OCI-LY7 (cell line): ENCODE data around the gene BCAN. TPM values are rescaled to one million over a fixed set of nuclear protein-coding genes. Genes with fewer than 3 reads are reported as not detected.
"Not testable (repeated sequence)": the region's sequence is repeated elsewhere in the genome, so short reads cannot be mapped to it uniquely, and the experiment has no call there.

Source experiments
- BruUV-seq: library from RNA; stranded (reverse); fragments of 400-500 nt; replicated peaks from 2 replicates; lab custom pipeline; 2021; lab: Mats Ljungman, UMichigan
- CTCF ChIA-PET: fragments of 300-600 bp; sonication (Branson Sonifier 250); formaldehyde crosslinking; loops from one replicate; lab custom pipeline; 2022; ENCODE audit warnings: antibody characterized with exemption; ENCODE audit not compliant: unreplicated experiment; lab: Charles Lee
- POLR2A ChIA-PET: fragments of 300-600 bp; sonication (Branson Sonifier 250); formaldehyde crosslinking; loops from one replicate; lab custom pipeline; 2022; ENCODE audit warnings: antibody characterized with exemption; lab: Charles Lee
- DNase-seq: peaks from one replicate; pipeline ENCODE4 v3.0.0-alpha.2; 2015; ENCODE audit warnings: low spot score
- H2AFZ ChIP-seq: fragments of 200-600 bp; sonication (generic), shearing (Covaris generic); 2 replicates; pipeline ENCODE4 v1.6.1; 2014; ENCODE audit warnings: mild to moderate bottlenecking, antibody characterized with exemption, low read length, moderate library complexity
- H3K27ac ChIP-seq: fragments of 200-600 bp; sonication (generic); 2 replicates; pipeline ENCODE4 v1.5.1; 2014; ENCODE audit warnings: mixed run types, low read depth, mild to moderate bottlenecking, moderate library complexity, low read length, inconsistent platforms; ENCODE audit not compliant: poor library complexity, severe bottlenecking
- H3K36me3 ChIP-seq: fragments of 200-600 bp; sonication (generic); 2 replicates; pipeline ENCODE4 v1.6.1; 2014; ENCODE audit warnings: mild to moderate bottlenecking, antibody characterized with exemption, low read length, moderate library complexity, mixed read lengths; ENCODE audit not compliant: insufficient read depth
- H3K4me1 ChIP-seq: fragments of 200-600 bp; sonication (generic); 2 replicates; pipeline ENCODE4 v1.5.1; 2014; ENCODE audit warnings: mild to moderate bottlenecking, low read length; ENCODE audit not compliant: insufficient read depth, poor library complexity, severe bottlenecking
- H3K4me2 ChIP-seq: fragments of 200-600 bp; sonication (generic); 2 replicates; pipeline ENCODE4 v1.6.1; 2014; ENCODE audit warnings: mild to moderate bottlenecking, low read length
- H3K4me3 ChIP-seq: fragments of 200-600 bp; sonication (generic); 2 replicates; pipeline ENCODE4 v1.5.1; 2014; ENCODE audit warnings: mild to moderate bottlenecking, low read depth, low read length; ENCODE audit not compliant: poor library complexity, severe bottlenecking
- H3K79me2 ChIP-seq: fragments of 200-600 bp; sonication (generic); 2 replicates; pipeline ENCODE4 v1.6.1; 2016; ENCODE audit warnings: low read depth, mild to moderate bottlenecking, low read length, moderate library complexity, mixed read lengths; ENCODE audit not compliant: insufficient read depth
- H3K9me2 ChIP-seq: fragments of 200-600 bp; sonication (generic); 2 replicates; pipeline ENCODE4 v1.6.1; 2016; ENCODE audit warnings: mild to moderate bottlenecking, low read length, mixed read lengths; ENCODE audit not compliant: insufficient read depth
- H3K9me3 ChIP-seq: fragments of 200-600 bp; sonication (generic); 2 replicates; pipeline ENCODE4 v1.6.1; 2014; ENCODE audit warnings: mild to moderate bottlenecking, mixed run types, low read length, mixed read lengths
- H4K20me1 ChIP-seq: fragments of 200-600 bp; sonication (generic); 2 replicates; pipeline ENCODE4 v1.6.1; 2014; ENCODE audit warnings: mild to moderate bottlenecking, antibody characterized with exemption, low read length, moderate library complexity, mixed read lengths; ENCODE audit not compliant: insufficient read depth
- CTCF ChIP-seq: fragments of 200-600 bp; sonication (generic); conservative IDR thresholded peaks from 2 replicates; pipeline ENCODE4 v1.5.1; 2014; ENCODE audit warnings: mild to moderate bottlenecking, antibody characterized with exemption, low read length, moderate library complexity, mixed read lengths
- EZH2phosphoT487 ChIP-seq: fragments of 200-600 bp; sonication (generic); IDR thresholded peaks from 2 replicates; pipeline ENCODE4 v1.6.1; 2018; ENCODE audit warnings: low read depth, borderline replicate concordance, mild to moderate bottlenecking, mixed run types, antibody characterized with exemption, low read length, moderate library complexity, mixed read lengths
- intact Hi-C: fragments of 100-400 bp; cut with micrococcal nuclease; formaldehyde crosslinking; loops from one replicate; pipeline ENCODE4 v1.10.0; 2022; ENCODE audit not compliant: unreplicated experiment
- total RNA-seq, 2 experiments: library from RNA; depleted of rRNA in 1 of 2; stranded (reverse); fragments of >200 nt in 1 of 2; shearing (Covaris generic) in 1 of 2; gene quantifications; 2 replicates each; pipeline ENCODE4 v1.2.3, GENCODE V29; 2014 to 2022

The BCAN gene
- total RNA-seq, 2 experiments from 2014 or later, result not detected

- Histone ChIP-seq H2AFZ (no peak overlapping the region), H3K27ac (no peak overlapping the region), H3K9me3 (no peaks in the 10 kb centered on the region), H4K20me1 (no peaks in the 10 kb centered on the region), H3K4me2 (no peak overlapping the region), H3K9me2 (no peaks in the 10 kb centered on the region), H3K36me3 (no peaks in the 10 kb centered on the region), H3K4me1 (peaks cover 23% of the 10 kb centered on the region), H3K79me2 (no peaks in the 10 kb centered on the region), H3K4me3 (no peak overlapping the region)
- ChIA-PET POLR2A (no interaction called here), CTCF (interaction anchor here (0.9 kb wide), 1 partner anchor 28 kb away, joined by 4 read pairs; no protein-coding TSS in a partner anchor)
- intact Hi-C loops, result loop anchor here (5.0 kb wide), 2 partner anchors 97 to 248 kb away; partner anchors contain the start of genes ISG20L2 and METTL25B
- BruUV-seq, result no TSS peak
- TF ChIP-seq EZH2phosphoT487 (no peak), CTCF (no peak)
- DNase-seq, result peak; percentile 27
These were observed 12.0 kb upstream of the BCAN start for GRCh38 chr1:156629823-156630449.

GRCh38 chr1:156631152-156631551 lies 10.8 kb upstream of the BCAN start:
- POLR2A ChIA-PET, H3K27ac ChIP-seq, BruUV-seq, DNase-seq, H3K4me3 ChIP-seq, H3K36me3 ChIP-seq, H3K9me3 ChIP-seq, H3K79me2 ChIP-seq, intact Hi-C loops, CTCF ChIA-PET, H4K20me1 ChIP-seq, H2AFZ ChIP-seq, H3K9me2 ChIP-seq, H3K4me2 ChIP-seq: not testable (repeated sequence)
- H3K4me1 ChIP-seq, result peaks cover 23% of the 10 kb centered on the region
- TF ChIP-seq CTCF, result peak; percentile 44; the same call in 1 of the 2 replicates

- Histone ChIP-seq H3K4me2 (no peak overlapping the region), H3K9me2 (no peaks in the 10 kb centered on the region), H3K4me1 (peaks cover 13% of the 10 kb centered on the region), H3K79me2 (no peaks in the 10 kb centered on the region), H3K9me3 (no peaks in the 10 kb centered on the region), H4K20me1 (no peaks in the 10 kb centered on the region), H3K36me3 (no peaks in the 10 kb centered on the region), H2AFZ (no peak overlapping the region), H3K4me3 (no peak overlapping the region), H3K27ac (no peak overlapping the region)
- BruUV-seq, result no TSS peak
- no peak for TF ChIP-seq CTCF
- no peak for TF ChIP-seq EZH2phosphoT487
- DNase-seq, result no peak
- intact Hi-C loops, result no loop called here
- POLR2A ChIA-PET, result no interaction called here
- CTCF ChIA-PET, result no interaction called here
These were observed 9.6 kb upstream of the BCAN start for GRCh38 chr1:156632355-156632754.
